Sigmoid colon (tissue), 7 donors: ENCODE results near the gene ADISSP. TPM values are rescaled to one million over a fixed set of nuclear protein-coding genes. Genes with fewer than 3 reads are reported as not detected.

Experiments
- DNase-seq: peaks from one replicate; pipeline ENCODE4 v3.0.0-alpha.2; 2019
- H3K27ac ChIP-seq, 4 donors: fragments of 200-600 bp; sonication (generic); one replicate each; pipeline ENCODE4 v1.5.1; 2016 to 2019; ENCODE audit warnings: mild to moderate bottlenecking in 1 of 4
- H3K27me3 ChIP-seq, 3 donors: fragments of 200-600 bp; sonication (generic); one replicate each; pipeline ENCODE4 v1.5.1; 2019; ENCODE audit warnings: mild to moderate bottlenecking in 1 of 3
- H3K36me3 ChIP-seq, 4 donors: fragments of 200-600 bp; sonication (generic); one replicate each; pipeline ENCODE4 v1.5.1; 2016 to 2019
- H3K4me1 ChIP-seq, 4 donors: fragments of 200-600 bp; sonication (generic); one replicate each; pipeline ENCODE4 v1.5.1; 2017 to 2019
- H3K4me3 ChIP-seq, 4 donors: fragments of 200-600 bp; sonication (generic); one replicate each; pipeline ENCODE4 v1.5.1; 2017 to 2019; ENCODE audit warnings: mild to moderate bottlenecking in 2 of 4, moderate library complexity in 1 of 4
- H3K9me3 ChIP-seq, 4 donors: fragments of 200-600 bp in 3 of 4; sonication (generic) in 3 of 4; one replicate each; pipeline versions ENCODE4 v1.5.1 to v1.6.1; 2013 to 2019
- CTCF ChIP-seq, 4 experiments: fragments of 450-650 bp in 3 of 4; fragments of 200-600 bp in 1 of 4; IDR thresholded peaks; one replicate each; pipeline ENCODE4 v1.5.1; 2016 to 2019; ENCODE audit warnings: antibody characterized with exemption in 4 of 4, mild to moderate bottlenecking in 3 of 4, moderate library complexity in 2 of 4
- EP300 ChIP-seq, 4 donors: sonication (generic); formaldehyde crosslinking; IDR thresholded peaks; one replicate each; pipeline ENCODE4 v1.6.1; 2017; ENCODE audit warnings: antibody characterized with exemption in 4 of 4
- POLR2A ChIP-seq, 2 donors: fragments of 450-650 bp; IDR thresholded peaks; one replicate each; pipeline ENCODE4 v1.6.1; 2016; ENCODE audit warnings: antibody characterized with exemption in 2 of 2, mild to moderate bottlenecking in 2 of 2, moderate library complexity in 2 of 2
- POLR2AphosphoS5 ChIP-seq, 4 donors: sonication (generic); formaldehyde crosslinking; IDR thresholded peaks; one replicate each; pipeline ENCODE4 v1.6.1; 2017; ENCODE audit warnings: antibody characterized with exemption in 4 of 4
- WGBS, 2 donors: extraction: QIAGEN DNeasy Blood & Tissue Kit; methylation state at CpG; one replicate each; pipeline ENCODE4 v1.1.7; 2013; 5-methylcytosine and 5-hydroxymethylcytosine counted together
- intact Hi-C: fragments of 100-400 bp; cut with DNase I; formaldehyde crosslinking; loops from one replicate; pipeline ENCODE4 v1.15.1; 2023
- polyA plus RNA-seq, 3 donors: library from polyadenylated mRNA; stranded (reverse); fragments of 200-250 nt; gene quantifications; one replicate each; pipeline ENCODE4 v1.2.3, GENCODE V29; 2013
- total RNA-seq, 4 donors: library from RNA; depleted of rRNA; stranded (reverse); fragments of >200 nt; gene quantifications; one replicate each; pipeline ENCODE4 v1.1.0, GENCODE V29; 2016
- donor health status: healthy with polysubstance abuse.
- donor health status: Bipolar disorder and iron deficiency.
- donor health status: healthy.

The ADISSP gene
- total and polyA plus RNA-seq, 7 donors: 15.7 to 116 (median 53.2) TPM

- WGBS, 2 donors: 95% methylated on average over 11 of the region's 11 CpGs
- H3K27ac ChIP-seq: peak overlapping the region; percentile 95 to 99 (median 96)
- peaks cover 11 to 58% (median 43%) of the 10 kb centered on the region in 4 donors for H3K36me3 ChIP-seq
- TF ChIP-seq POLR2A (IDR thresholded peaks at IDR 0.05) (no peak), EP300 (IDR thresholded peaks at IDR 0.05) (no peak), POLR2AphosphoS5 (IDR thresholded peaks at IDR 0.05) (no peak), CTCF (IDR thresholded peaks at IDR 0.05) (no peak)
- no peaks in the 10 kb centered on the region for H3K27me3 ChIP-seq
- no peak for DNase-seq
- H3K9me3 ChIP-seq: no peaks in the 10 kb centered on the region
- H3K4me1 ChIP-seq: peaks cover 0 to 54% (median 48%) of the 10 kb centered on the region in 4 donors
- H3K4me3 ChIP-seq: no peak overlapping the region
- intact Hi-C loops: loop anchor here (1.0 kb wide), 1 partner anchor 8 kb away; the partner anchor contains the start of gene CDC25B
These were observed 37.2 kb upstream of the ADISSP start for GRCh38 chr20:3804781-3805180.

GRCh38 chr20:3804254-3804751 is 36.8 kb upstream of the ADISSP start:
- Histone ChIP-seq H3K27ac (peak overlapping the region; percentile 95 to 99 (median 96)), H3K9me3 (no peaks in the 10 kb centered on the region), H3K36me3 (peaks cover 11 to 61% (median 43%) of the 10 kb centered on the region in 4 donors), H3K4me3 (no peak overlapping the region), H3K4me1 (peaks cover 0 to 55% (median 50%) of the 10 kb centered on the region in 4 donors), H3K27me3 (no peaks in the 10 kb centered on the region)
- TF ChIP-seq CTCF (IDR thresholded peaks at IDR 0.05) (no peak), POLR2AphosphoS5 (IDR thresholded peaks at IDR 0.05) (no peak), EP300 (IDR thresholded peaks at IDR 0.05) (no peak), POLR2A (IDR thresholded peaks at IDR 0.05) (no peak)
- intact Hi-C loops: no loop called here
- 86 to 87% methylated on average over 11 of the region's 11 CpGs for WGBS, 2 donors
- DNase-seq: no peak

GRCh38 chr20:3803854-3804253 is 36.3 kb upstream of the ADISSP start:
- WGBS, 2 donors: 88 to 97% methylated on average over 6 of the region's 6 CpGs
- TF ChIP-seq EP300 (IDR thresholded peaks at IDR 0.05) (no peak), POLR2AphosphoS5 (IDR thresholded peaks at IDR 0.05) (no peak), CTCF (IDR thresholded peaks at IDR 0.05) (no peak)
- Histone ChIP-seq H3K27ac (peak overlapping the region; percentile 95 to 99 (median 96)), H3K4me1 (peaks cover 0 to 58% (median 52%) of the 10 kb centered on the region in 4 donors), H3K36me3 (peaks cover 11 to 64% (median 44%) of the 10 kb centered on the region in 4 donors), H3K4me3 (no peak overlapping the region), H3K27me3 (no peaks in the 10 kb centered on the region), H3K9me3 (no peaks in the 10 kb centered on the region)
- intact Hi-C loops: no loop called here
- no peak for DNase-seq

DNA sequence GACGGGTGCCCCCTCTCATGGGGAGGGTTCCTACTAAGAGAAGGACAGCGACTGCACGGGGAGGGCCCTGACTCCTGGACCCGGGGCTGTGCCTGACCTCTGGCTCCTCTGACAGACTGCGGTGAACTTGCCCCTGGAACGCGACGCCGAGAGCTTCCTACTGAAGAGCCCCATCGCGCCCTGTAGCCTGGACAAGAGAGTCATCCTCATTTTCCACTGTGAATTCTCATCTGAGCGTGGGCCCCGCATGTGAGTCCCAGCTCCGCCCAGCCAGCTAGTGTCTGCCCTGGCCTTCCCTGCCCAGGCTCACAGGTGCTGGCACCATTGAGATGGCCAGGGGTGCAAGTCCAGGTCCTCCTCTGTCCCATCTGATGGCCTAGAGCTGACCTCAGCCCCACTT is 35.7 kb upstream of the ADISSP start:
- DNase-seq: no peak
- 94 to 96% methylated on average over 14 of the region's 14 CpGs for WGBS, 2 donors
- intact Hi-C loops: no loop called here
- no peak overlapping the region for H3K27ac ChIP-seq
- H3K9me3 ChIP-seq: no peaks in the 10 kb centered on the region
- TF ChIP-seq POLR2A (IDR thresholded peaks at IDR 0.05): no peak
- TF ChIP-seq POLR2AphosphoS5 (IDR thresholded peaks at IDR 0.05): no peak
- TF ChIP-seq CTCF (IDR thresholded peaks at IDR 0.05): no peak
- no peak for TF ChIP-seq EP300 (IDR thresholded peaks at IDR 0.05)
- peaks cover 0 to 59% (median 52%) of the 10 kb centered on the region in 4 donors for H3K4me1 ChIP-seq
- H3K36me3 ChIP-seq: peaks cover 11 to 70% (median 47%) of the 10 kb centered on the region in 4 donors
- no peaks in the 10 kb centered on the region for H3K27me3 ChIP-seq
- H3K4me3 ChIP-seq: no peak overlapping the region
